HepG2 (cell line): ENCODE data around the gene PTPRD. TPM values are rescaled to one million over a fixed set of nuclear protein-coding genes. Genes with fewer than 3 reads are reported as not detected.

Experiments used
- ATAC-seq: fragments of 200-7000 bp; cut with Tn5 transposase; 3 replicates; pipeline ENCODE4 v1.9.1; 2020; ENCODE audit warnings: mild to moderate bottlenecking, moderate library complexity
- BruUV-seq: library from RNA; stranded (reverse); fragments of 400-500 nt; replicated peaks from 2 replicates; lab custom pipeline; 2021; lab: Mats Ljungman, UMichigan
- CTCF ChIA-PET: fragments of 300-600 bp; formaldehyde crosslinking; extraction: SDS; loops from one replicate; lab custom pipeline; 2021; ENCODE audit warnings: low total read pairs, inconsistent platforms, low intra/inter-chr PET ratio; lab: Yijun Ruan, JAX
- POLR2A ChIA-PET: fragments of 350-600 bp; sonication (Branson Sonifier 250); formaldehyde crosslinking; loops from one replicate; lab custom pipeline; 2020; ENCODE audit warnings: antibody characterized with exemption, inconsistent platforms; lab: Yijun Ruan, JAX
- DNase-seq: peaks from one replicate; pipeline ENCODE4 v3.0.0-alpha.2; 2015; ENCODE audit warnings: low spot score
- FAIRE-seq: peaks from 3 replicates; lab custom pipeline; 2011; peaks lifted over from hg19 to GRCh38; lab: Jason Lieb, UNC
- H2AFZ ChIP-seq: one replicate; pipeline ENCODE4 v1.6.1; 2011; ENCODE audit warnings: low read length, inconsistent platforms
- H3K27ac ChIP-seq: fragments of 300-600 bp; 3 replicates; pipeline ENCODE4 v1.8.0; 2011; ENCODE audit warnings: mixed run types, mild to moderate bottlenecking, mixed read lengths, low read length, inconsistent platforms; ENCODE audit not compliant: insufficient read depth; ENCODE audit errors: extremely low read length
- H3K27me3 ChIP-seq, 2 experiments: fragments of 200-600 bp in 1 of 2; 2 replicates in 1 of 2; 3 replicates in 1 of 2; pipeline versions ENCODE4 v1.6.0 to v1.8.0; 2011; ENCODE audit warnings: low read length in 2 of 2, mild to moderate bottlenecking in 2 of 2, moderate library complexity in 2 of 2, inconsistent platforms in 1 of 2; ENCODE audit not compliant: insufficient read depth in 2 of 2, control insufficient read depth in 1 of 2
- H3K36me3 ChIP-seq, 2 experiments: fragments of 200-600 bp in 1 of 2; replicated peaks in 1 of 2; 2 replicates in 1 of 2; 3 replicates in 1 of 2; pipeline versions ENCODE4 v1.5.1 to v1.8.0; 2011; ENCODE audit warnings: low read length in 2 of 2, inconsistent platforms in 1 of 2; ENCODE audit not compliant: insufficient read depth in 2 of 2, control insufficient read depth in 1 of 2
- H3K4me1 ChIP-seq: 2 replicates; pipeline ENCODE4 v1.5.1; 2012; ENCODE audit warnings: low read length, inconsistent platforms; ENCODE audit not compliant: insufficient read depth
- H3K4me2 ChIP-seq: 2 replicates; pipeline ENCODE4 v1.6.0; 2011; ENCODE audit warnings: low read depth, low read length, inconsistent platforms
- H3K4me3 ChIP-seq, 3 experiments: fragments of 200-600 bp in 1 of 3; sonication (generic), shearing (Covaris generic) in 1 of 3; replicated peaks in 1 of 3; 2 replicates each; pipeline ENCODE4 v1.5.1; 2011 to 2016; ENCODE audit warnings: low read length in 3 of 3, inconsistent platforms in 2 of 3, low read depth in 2 of 3, mild to moderate bottlenecking in 2 of 3, control low read depth in 1 of 3, mixed read lengths in 1 of 3; ENCODE audit not compliant: insufficient read depth in 1 of 3
- H3K79me2 ChIP-seq: one replicate; pipeline ENCODE4 v1.6.1; 2011; ENCODE audit warnings: low read length, inconsistent platforms; ENCODE audit not compliant: insufficient read depth
- H3K9ac ChIP-seq: 2 replicates; pipeline ENCODE4 v1.6.0; 2011; ENCODE audit warnings: mild to moderate bottlenecking, low read depth, low read length, inconsistent platforms; ENCODE audit not compliant: insufficient read depth
- H3K9me3 ChIP-seq: 2 replicates; pipeline ENCODE4 v1.5.1; 2012; ENCODE audit warnings: mild to moderate bottlenecking, low read length
- H4K20me1 ChIP-seq: 2 replicates; pipeline ENCODE4 v1.6.0; 2011; ENCODE audit warnings: inconsistent platforms, mild to moderate bottlenecking, low read length, moderate library complexity; ENCODE audit not compliant: insufficient read depth
- ATF7 ChIP-seq, 2 experiments: fragments of 450-650 bp in 1 of 2; sonication (generic) in 1 of 2; formaldehyde crosslinking in 1 of 2; IDR thresholded peaks; 2 replicates each; pipeline versions ENCODE4 v1.4.0 to v1.6.1; 2016 to 2020; ENCODE audit warnings: antibody characterized with exemption in 1 of 2, mild to moderate bottlenecking in 1 of 2, missing genetic modification reagents in 1 of 2
- HBP1 ChIP-seq: IDR thresholded peaks from 2 replicates; pipeline ENCODE4 v1.6.1; 2016; ENCODE audit warnings: low read depth, control low read depth
- HNRNPUL1 ChIP-seq: fragments of 200-400 bp; formaldehyde crosslinking; IDR thresholded peaks from 2 replicates; pipeline ENCODE4 v1.6.1; 2017; ENCODE audit warnings: low read depth, mild to moderate bottlenecking, low read length, moderate library complexity
- ISL2 ChIP-seq: sonication (generic); formaldehyde crosslinking; IDR thresholded peaks from 2 replicates; pipeline ENCODE4 v1.5.0; 2020; ENCODE audit warnings: missing genetic modification reagents
- MED13 ChIP-seq: sonication (generic); formaldehyde crosslinking; IDR thresholded peaks from 2 replicates; pipeline ENCODE4 v1.5.0; 2020; ENCODE audit warnings: missing genetic modification reagents
- NFRKB ChIP-seq: fragments of 450-650 bp; IDR thresholded peaks from 2 replicates; pipeline ENCODE4 v1.6.1; 2017
- PAWR ChIP-seq: sonication (generic); formaldehyde crosslinking; IDR thresholded peaks from 2 replicates; pipeline ENCODE4 v1.4.0; 2020; ENCODE audit warnings: missing genetic modification reagents, mild to moderate bottlenecking, borderline replicate concordance
- ZBTB1 ChIP-seq: sonication (generic); formaldehyde crosslinking; IDR thresholded peaks from 2 replicates; pipeline ENCODE4 v1.4.0; 2020; ENCODE audit warnings: missing genetic modification reagents, borderline replicate concordance
- ZNF34 ChIP-seq: sonication (generic); formaldehyde crosslinking; IDR thresholded peaks from 2 replicates; pipeline ENCODE4 v1.4.0; 2020; ENCODE audit warnings: mild to moderate bottlenecking, missing genetic modification reagents, borderline replicate concordance
- ZNF652 ChIP-seq: IDR thresholded peaks from 2 replicates; pipeline ENCODE4 v1.6.1; 2016; ENCODE audit warnings: low read depth, borderline replicate concordance
- ZNF747 ChIP-seq: sonication (generic); formaldehyde crosslinking; IDR thresholded peaks from 2 replicates; pipeline ENCODE4 v1.8.1; 2023; ENCODE audit warnings: missing genetic modification reagents, mild to moderate bottlenecking, borderline replicate concordance
- WGBS: methylation state at CpG from one replicate; pipeline ENCODE4 v1.1.6; 2017; ENCODE audit warnings: low lambda C conversion rate; 5-methylcytosine and 5-hydroxymethylcytosine counted together
- in situ Hi-C: cut with HindIII; loops from 2 replicates; pipeline ENCODE4 v1.10.0; 2017; ENCODE audit warnings: low pct_unique_long_range_greater_than_20kb; ENCODE audit not compliant: extremely low pct_ligation_motif_present
- intact Hi-C: fragments of 100-400 bp; cut with micrococcal nuclease; formaldehyde crosslinking; loops from one replicate; pipeline ENCODE4 v1.10.0; 2022; ENCODE audit not compliant: unreplicated experiment
- polyA plus RNA-seq, 8 experiments: library from polyadenylated mRNA; depleted of rRNA in 3 of 8; stranded (reverse) in 7 of 8; unstranded in 1 of 8; fragments of >200 nt; fragmentation: Illumina TruSeq in 4 of 8; extraction: Trizol in 4 of 8; gene quantifications; 2 replicates each; pipeline versions ENCODE4 v1.2.1 to v1.2.3, GENCODE V29; 2011 to 2016; ENCODE audit warnings: low read depth in 4 of 8, missing spikeins in 1 of 8, mixed read lengths in 1 of 8; ENCODE audit not compliant: insufficient read depth in 1 of 8
- total RNA-seq, 5 experiments: library from RNA; depleted of rRNA; stranded (reverse); fragments of >200 nt; fragmentation: Illumina TruSeq; extraction: Trizol; gene quantifications; 2 replicates each; pipeline ENCODE4 v1.2.3, GENCODE V29; 2016; ENCODE audit warnings: low read depth in 1 of 5
- TF ChIP-seq, protein P1 (sequence below): sonication (generic); formaldehyde crosslinking; IDR thresholded peaks from 2 replicates; pipeline ENCODE4 v1.4.0; 2020; ENCODE audit warnings: low read depth, mild to moderate bottlenecking, missing genetic modification reagents
- TF ChIP-seq, protein P2 (sequence below): sonication (generic); formaldehyde crosslinking; conservative IDR thresholded peaks from 2 replicates; pipeline ENCODE4 v1.8.0; 2022; ENCODE audit warnings: mild to moderate bottlenecking, moderate library complexity, missing genetic modification reagents

The PTPRD gene
- total and polyA plus RNA-seq, 2 of the 13 experiments (the other 11 are each of a cell fraction or from before 2014, with no cell fraction given): 0.05 TPM; not detected in 1

- FAIRE-seq (no peak), ATAC-seq (no peak), DNase-seq (no peak)
- Histone ChIP-seq H3K36me3 (no peaks in the 10 kb centered on the region), H3K27me3 (peaks cover 1 to 22% of the 10 kb centered on the region in 2 experiments; a peak in 4 of 5 replicates), H2AFZ (no peak overlapping the region), H3K4me1 (peaks cover 5% of the 10 kb centered on the region; the same call in 1 of the 2 replicates), H3K27ac (no peak overlapping the region), H3K79me2 (no peaks in the 10 kb centered on the region), H3K9ac (no peak overlapping the region), H3K4me2 (no peak overlapping the region), H3K9me3 (no peaks in the 10 kb centered on the region), H3K4me3 (no peak overlapping the region), H4K20me1 (no peaks in the 10 kb centered on the region)
- ChIA-PET POLR2A (no interaction called here), CTCF (no interaction called here)
- in situ Hi-C loops (no loop called here), intact Hi-C loops (no loop called here)
- TF ChIP-seq, protein P1, sequence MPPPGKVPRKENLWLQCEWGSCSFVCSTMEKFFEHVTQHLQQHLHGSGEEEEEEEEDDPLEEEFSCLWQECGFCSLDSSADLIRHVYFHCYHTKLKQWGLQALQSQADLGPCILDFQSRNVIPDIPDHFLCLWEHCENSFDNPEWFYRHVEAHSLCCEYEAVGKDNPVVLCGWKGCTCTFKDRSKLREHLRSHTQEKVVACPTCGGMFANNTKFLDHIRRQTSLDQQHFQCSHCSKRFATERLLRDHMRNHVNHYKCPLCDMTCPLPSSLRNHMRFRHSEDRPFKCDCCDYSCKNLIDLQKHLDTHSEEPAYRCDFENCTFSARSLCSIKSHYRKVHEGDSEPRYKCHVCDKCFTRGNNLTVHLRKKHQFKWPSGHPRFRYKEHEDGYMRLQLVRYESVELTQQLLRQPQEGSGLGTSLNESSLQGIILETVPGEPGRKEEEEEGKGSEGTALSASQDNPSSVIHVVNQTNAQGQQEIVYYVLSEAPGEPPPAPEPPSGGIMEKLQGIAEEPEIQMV (CRISPR knock-in tag): no peak
- no peak for TF ChIP-seq ZNF34 (CRISPR knock-in tag)
- no peak for TF ChIP-seq HNRNPUL1
- BruUV-seq: no TSS peak
- WGBS: 0% methylated on average over 3 of the region's 3 CpGs
Measured at GRCh38 chr9:8859416-8859815, 1753.4 kb downstream of the PTPRD start.

DNA sequence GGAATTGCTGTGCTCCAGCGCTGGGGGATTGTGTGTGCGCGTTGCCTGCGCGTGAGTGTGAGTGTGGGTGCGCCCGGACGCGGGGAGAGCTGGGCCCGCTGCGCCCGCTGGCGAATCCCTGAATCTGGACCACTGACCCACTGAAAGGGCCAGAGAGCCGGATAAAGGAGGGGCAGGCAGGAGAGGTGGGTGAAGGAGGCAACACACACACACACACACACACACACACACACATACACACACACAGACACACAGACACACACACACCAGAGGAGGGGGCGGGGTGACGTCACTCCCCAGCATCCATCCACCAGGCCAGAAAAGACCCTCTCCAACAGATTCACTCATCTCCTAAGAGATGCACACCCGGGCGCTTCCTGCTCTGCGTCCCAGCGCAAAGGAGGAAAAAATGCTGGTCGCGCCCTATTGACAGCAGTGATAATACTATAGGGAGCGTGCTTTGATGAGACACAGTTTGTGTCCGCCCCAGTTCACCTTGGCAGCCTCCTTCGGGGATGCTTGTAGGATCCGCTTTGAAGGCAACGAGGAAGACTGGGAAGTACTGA lies 1754.1 kb downstream of the PTPRD start:
- no peak for DNase-seq
- ChIA-PET POLR2A (no interaction called here), CTCF (no interaction called here)
- no peaks in the 10 kb centered on the region for H3K36me3 ChIP-seq
- H3K27me3 ChIP-seq: peaks cover 1 to 22% of the 10 kb centered on the region in 2 experiments; a peak in 4 of 5 replicates
- ATAC-seq: peak; percentile 18; the same call in 1 of the 3 replicates
- no peak overlapping the region for H3K27ac ChIP-seq
- WGBS: 58% methylated on average over 16 of the region's 27 CpGs
- H3K4me1 ChIP-seq: peaks cover 5% of the 10 kb centered on the region; the same call in 1 of the 2 replicates
- FAIRE-seq: no peak
- intact Hi-C loops (no loop called here), in situ Hi-C loops (no loop called here)
- no peaks in the 10 kb centered on the region for H4K20me1 ChIP-seq
- no TSS peak for BruUV-seq
- H2AFZ ChIP-seq: no peak overlapping the region
- H3K4me2 ChIP-seq: no peak overlapping the region
- no peaks in the 10 kb centered on the region for H3K9me3 ChIP-seq
- H3K9ac ChIP-seq: no peak overlapping the region
- H3K79me2 ChIP-seq: no peaks in the 10 kb centered on the region
- H3K4me3 ChIP-seq: no peak overlapping the region
- TF ChIP-seq MED13 (CRISPR knock-in tag) (no peak), ZNF652 (CRISPR knock-in tag) (no peak), HBP1 (CRISPR knock-in tag) (no peak), ZNF747 (CRISPR knock-in tag) (no peak), ATF7 (IDR thresholded peaks at IDR 0.05) (peak; percentile 84), ATF7 (CRISPR knock-in tag; IDR thresholded peaks at IDR 0.05) (no peak), NFRKB (no peak), ZBTB1 (CRISPR knock-in tag) (no peak), PAWR (no peak), ISL2 (CRISPR knock-in tag) (no peak)
- TF ChIP-seq, protein P2, sequence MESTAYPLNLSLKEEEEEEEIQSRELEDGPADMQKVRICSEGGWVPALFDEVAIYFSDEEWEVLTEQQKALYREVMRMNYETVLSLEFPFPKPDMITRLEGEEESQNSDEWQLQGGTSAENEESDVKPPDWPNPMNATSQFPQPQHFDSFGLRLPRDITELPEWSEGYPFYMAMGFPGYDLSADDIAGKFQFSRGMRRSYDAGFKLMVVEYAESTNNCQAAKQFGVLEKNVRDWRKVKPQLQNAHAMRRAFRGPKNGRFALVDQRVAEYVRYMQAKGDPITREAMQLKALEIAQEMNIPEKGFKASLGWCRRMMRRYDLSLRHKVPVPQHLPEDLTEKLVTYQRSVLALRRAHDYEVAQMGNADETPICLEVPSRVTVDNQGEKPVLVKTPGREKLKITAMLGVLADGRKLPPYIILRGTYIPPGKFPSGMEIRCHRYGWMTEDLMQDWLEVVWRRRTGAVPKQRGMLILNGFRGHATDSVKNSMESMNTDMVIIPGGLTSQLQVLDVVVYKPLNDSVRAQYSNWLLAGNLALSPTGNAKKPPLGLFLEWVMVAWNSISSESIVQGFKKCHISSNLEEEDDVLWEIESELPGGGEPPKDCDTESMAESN (CRISPR knock-in tag): no peak
